CD4-positive, alpha-beta T cell treated with Interleukin-4 for 4 hours (primary cell): ENCODE data around the gene ANO9.
"Not testable (repeated sequence)": the region's sequence is repeated elsewhere in the genome, so short reads cannot be mapped to it uniquely, and the experiment has no call there.

ENCODE experiments used
- DNase-seq: peaks from one replicate; pipeline ENCODE4 v3.0.0-alpha.2; 2020

Gene ANO9

DNA sequence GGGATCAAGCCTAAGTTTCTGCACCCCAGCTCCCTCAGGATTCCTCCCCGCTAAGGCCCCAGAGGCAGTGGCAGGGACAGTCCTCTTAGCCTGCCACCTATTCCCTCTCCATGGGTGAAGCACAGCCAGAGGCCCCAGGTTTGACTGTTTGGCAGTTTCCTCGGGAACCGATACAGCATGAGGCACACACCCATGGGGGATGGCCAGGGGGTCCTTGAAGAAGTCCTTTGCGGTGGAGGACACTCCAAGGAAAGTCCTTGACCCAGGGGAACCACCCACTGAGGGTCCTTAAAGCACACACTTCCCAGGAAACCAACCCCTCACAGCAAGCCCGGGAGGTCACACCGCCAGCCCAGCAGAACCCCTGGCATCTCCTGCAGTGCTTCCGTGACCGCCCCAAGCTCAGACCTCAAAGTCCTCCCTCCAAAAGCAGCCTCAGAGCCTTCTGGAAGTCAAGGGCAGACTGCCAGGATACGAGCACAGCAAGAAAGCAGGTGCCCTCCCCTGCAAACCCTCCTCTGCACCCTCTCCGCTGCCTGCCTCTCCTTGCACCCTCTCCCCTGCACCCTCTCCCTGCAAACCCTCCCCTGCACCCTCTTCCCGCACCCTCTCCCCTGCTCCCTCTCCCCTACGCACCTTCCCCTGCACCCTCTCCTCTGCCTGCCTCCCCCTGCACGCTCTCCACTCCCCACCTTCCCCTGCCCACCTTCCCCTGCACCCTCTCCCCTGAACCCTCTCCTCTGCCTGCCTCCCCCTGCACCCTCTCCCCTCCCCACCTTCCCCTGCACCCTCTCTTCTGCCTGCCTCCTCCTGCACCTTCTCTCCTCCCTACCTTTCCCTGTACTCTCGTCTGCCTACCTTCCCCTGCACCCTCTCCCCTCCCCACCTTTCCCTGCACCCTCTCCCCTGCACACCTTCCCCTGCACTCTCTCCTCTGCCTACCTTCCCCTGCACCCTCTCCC is 28.4 kb downstream of the ANO9 start:
- no peak for DNase-seq

DNA sequence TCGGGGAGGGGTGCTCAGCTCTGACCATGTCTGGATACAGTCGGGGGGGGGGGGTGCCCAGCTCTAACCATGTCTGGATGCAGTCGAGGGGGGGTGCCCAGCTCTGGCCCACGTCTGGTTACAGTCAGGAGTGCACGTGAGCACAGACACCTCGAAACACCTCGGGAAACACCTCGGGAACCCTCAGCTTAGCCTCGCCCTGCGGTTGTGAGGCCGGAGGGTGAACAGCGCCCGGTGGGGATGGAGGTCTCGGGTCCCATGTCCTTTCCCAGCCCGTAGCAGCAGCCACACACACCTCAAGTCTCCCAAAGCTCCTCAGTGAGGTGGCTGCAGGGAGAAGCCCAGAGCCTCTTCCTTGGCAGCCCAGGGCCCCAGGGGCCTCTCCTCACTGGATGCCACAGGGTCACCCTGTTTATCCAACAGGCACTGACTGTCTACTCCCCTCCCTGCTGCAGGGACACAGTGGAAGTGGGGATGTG is 29.1 kb downstream of the ANO9 start:
- no peak for DNase-seq

DNA sequence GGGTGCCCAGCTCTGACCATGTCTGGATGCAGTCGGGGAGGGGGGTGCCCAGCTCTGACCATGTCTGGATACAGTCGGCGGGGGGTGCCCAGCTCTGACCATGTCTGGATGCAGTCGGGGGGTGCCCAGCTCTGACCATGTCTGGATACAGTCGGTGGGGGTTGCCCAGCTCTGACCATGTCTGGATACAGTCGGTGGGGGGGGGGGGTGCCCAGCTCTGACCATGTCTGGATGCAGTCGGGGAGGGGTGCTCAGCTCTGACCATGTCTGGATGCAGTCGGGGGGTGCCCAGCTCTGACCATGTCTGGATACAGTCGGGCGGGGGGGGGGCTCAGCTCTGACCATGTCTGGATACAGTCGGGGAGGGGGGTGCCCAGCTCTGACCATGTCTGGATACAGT is 30.3 kb downstream of the ANO9 start:
- not testable (repeated sequence) for DNase-seq

DNA sequence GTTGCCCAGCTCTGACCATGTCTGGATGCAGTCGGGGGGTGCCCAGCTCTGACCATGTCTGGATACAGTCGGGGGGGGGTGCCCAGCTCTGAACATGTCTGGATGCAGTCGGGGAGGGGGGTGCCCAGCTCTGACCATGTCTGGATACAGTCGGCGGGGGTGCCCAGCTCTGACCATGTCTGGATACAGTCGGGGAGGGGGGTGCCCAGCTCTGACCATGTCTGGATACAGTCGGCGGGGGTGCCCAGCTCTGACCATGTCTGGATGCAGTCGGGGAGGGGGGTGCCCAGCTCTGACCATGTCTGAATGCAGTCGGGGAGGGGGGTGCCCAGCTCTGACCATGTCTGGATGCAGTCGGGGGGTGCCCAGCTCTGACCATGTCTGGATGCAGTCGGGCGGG is 31.1 kb downstream of the ANO9 start:
- not testable (repeated sequence) for DNase-seq

DNA sequence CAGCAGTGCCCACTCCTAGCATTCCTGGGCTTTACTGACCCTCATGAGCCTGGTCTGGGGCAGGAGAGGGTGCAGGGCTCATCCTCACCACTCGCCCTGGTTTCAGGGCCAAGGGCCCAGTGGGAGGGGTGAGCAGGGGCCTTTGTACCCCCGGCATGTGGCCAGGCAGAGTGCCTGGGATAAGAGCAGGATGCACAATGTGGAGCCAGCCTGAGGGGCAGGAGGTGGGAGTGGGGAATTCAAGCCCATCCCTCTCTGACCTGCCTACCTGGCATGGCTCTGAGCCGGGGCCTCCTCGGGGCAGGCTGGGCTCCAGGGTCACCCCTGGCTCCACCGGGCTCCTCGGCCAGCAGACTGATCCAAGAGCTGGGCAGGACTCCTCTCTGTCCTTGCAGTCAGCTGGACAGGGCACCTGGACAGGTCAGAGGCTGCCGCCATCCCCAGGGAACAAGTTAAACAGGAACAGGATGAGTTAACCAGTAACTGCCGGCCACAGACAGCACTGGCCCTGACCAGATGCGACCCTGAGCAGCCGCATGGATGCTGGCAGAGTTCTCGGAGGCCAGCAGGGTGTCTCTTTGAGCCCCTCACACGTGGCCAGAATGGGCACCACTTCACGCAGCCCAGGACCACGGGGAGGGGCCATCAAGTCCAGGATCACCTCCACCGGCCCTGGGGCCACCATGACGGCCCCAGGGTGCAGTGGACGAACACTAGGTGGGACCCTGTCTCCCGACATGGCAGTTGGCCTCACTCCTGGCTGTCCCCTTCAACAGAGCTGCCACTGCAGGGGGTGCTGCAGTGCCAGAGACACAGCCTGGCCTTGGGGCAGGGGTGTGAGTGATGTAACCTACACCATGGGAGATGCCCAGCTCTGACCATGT is 32.0 kb downstream of the ANO9 start:
- no peak for DNase-seq

DNA sequence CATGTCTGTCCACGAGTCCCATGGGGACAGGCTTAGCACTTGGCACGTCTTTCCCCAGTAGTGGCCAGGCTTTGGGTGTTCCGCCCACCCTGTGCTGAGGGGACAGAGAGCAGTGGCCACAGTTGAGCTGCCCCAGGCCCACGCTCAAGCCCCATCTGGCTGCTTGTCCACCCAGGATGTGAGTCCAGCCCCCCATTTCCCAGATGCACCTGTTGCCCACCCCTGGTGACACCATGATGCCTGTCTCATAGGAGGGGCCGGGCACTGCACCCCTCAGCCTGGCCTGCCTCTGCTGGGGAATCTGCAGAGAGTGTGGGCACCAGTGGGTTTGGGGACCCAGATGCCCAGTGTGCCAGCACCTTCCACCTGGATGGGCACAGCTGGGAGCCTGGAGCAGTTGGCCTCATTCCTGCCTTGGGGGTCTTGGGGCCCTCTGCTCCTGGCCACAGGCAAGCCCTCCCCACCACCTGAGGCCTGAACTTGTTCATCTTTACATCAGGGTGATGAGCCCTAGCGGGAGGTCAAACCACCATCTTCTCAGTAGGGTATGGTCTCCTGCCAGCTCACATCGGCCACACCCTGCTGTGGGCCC is 32.7 kb downstream of the ANO9 start:
- no peak for DNase-seq

DNA sequence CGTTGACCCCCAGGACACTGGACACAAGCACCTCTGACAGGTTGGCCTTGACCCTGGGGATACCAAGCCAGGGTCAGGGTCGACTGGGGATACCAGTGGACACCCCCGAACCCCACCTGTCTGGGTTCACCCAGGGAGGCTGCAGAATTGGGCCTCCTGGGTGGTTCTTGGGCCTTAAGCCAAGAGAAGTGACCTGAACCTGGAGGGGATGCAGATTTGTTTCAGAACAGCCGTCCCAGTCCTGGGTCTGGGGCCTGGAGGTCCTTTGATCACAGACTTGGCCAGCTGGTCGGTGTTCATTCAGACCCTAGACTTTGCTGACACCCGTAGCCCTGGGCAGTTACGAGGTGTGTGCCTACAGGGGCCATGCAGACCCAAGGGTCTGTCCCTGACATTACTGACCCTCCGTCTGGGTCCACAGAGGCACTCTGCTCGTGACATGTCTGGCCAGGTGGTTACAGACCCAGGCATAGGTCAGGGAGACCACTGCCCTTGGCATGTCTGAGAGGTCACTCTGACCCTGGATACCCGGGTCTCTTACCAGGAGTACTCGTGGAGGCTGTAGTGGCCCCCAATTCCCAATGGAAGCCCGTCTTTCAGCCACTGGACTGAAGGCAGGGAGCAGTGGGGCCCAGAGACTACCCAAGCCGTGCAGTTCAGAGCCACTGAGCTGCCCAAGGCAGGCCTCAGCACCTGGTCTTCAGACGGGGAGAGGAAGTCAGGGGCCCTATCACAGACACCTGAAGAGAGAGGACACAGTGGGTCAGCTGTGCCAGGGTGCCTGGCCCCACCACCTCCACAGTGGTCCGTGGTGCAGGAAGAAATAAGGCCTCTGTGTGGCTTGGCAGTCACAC is 33.4 kb downstream of the ANO9 start:
- no peak for DNase-seq

DNA sequence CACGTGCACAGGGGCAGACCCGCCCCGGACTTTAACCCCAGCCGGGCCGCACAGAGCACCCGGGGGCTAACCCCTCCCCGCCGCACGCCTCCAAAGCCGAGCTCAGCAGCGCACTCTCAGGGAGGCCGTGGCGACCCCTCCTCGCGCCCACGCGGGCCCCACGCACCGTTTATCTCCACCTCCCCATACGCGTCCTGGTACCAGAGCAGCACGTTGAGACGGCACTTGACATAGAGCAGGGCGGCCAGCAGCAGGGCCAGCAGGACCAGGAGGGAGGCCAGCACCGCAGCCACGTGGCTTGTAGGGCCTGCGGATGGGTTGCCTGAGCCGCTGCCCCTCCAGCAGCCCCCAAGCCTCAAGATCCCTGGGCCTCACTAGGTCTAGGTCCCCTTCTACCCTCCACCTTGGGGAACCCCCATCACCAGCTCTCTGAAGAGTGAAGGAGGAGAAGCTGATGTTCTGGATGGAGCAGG is 34.1 kb downstream of the ANO9 start:
- no peak for DNase-seq

DNA sequence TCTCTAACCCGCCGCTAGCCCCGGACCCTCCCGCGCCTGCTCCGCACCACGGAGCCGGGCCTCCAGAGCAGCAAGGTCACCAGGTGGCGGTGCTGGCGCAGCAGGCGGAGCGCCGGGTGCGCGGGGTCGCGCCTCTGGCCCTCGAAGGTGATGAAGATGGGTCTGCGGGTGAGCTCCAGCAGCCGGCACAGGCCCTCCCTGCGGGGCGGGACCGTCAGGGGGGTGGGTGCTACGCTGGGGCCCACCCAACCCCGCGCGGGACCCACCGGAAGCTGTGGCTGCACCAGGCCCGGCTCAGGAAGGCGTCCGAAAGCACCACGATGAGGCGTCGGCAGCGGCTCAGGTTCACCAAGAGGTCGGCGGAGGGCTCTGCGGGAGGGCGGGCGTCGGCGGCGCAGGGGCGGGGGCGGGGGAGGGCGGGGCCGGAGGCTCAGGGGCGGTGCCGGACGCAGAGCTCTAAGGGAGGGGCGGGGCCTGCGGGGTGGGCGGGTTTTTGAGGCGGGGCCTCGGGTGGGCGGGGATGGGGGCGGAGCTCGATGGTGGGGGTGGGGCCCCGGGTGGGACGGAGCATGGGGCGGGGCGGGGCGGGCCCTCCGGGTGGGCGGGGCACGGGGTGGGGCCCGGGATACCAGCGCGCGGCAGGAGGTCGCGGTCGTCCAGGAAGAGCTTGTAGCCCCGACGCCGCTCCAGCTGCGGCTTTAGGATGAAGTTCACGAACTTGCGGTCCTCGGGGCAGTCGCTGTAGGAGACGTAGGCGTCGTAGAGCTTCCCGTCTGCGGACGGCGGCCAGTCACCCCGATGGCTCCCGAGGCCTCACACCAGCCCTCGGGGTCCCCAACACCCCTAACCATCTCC is 34.8 kb downstream of the ANO9 start:
- peak; percentile 94 for DNase-seq

DNA sequence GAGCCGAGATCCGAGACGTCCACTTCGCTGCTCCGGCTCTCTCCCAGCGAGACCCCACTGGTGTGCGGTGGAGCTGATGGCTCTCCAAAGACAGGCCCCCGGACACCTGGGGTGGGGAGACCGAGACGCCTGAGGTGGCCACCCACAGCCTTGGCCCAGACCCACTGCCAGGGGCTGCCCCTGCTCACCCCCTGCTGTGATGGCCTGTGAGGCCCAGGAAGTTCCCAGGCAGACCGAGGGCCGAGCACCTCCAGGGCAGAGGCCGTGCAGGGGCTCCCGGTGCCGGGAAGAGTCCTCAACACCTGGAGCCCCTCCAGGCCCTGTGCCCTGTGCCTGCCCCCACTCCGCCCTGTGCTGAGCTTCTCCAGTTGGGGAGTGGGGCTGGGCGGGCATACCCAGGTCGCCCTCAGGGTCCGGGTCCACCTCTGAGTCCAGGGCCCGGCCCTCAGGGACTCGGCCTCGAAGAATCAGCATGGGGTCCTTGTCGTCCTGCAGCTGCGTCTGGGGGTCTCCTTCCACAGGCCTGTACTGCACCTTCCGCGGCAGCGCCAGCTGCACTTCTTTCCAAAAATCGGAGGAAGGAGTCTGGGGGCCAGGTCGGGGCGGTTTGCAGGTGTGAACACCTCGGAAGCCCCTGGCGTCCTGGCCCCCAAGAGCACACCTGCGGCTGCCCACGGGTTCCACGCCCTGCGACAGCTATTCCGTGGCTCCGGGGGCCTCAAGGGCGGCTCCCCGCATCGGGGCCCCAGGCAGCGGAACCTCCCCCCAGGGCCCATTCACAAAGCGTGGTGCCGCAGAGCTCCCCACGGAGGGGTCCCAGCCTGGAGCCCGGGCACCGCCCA is 35.6 kb downstream of the ANO9 start:
- no peak for DNase-seq

DNA sequence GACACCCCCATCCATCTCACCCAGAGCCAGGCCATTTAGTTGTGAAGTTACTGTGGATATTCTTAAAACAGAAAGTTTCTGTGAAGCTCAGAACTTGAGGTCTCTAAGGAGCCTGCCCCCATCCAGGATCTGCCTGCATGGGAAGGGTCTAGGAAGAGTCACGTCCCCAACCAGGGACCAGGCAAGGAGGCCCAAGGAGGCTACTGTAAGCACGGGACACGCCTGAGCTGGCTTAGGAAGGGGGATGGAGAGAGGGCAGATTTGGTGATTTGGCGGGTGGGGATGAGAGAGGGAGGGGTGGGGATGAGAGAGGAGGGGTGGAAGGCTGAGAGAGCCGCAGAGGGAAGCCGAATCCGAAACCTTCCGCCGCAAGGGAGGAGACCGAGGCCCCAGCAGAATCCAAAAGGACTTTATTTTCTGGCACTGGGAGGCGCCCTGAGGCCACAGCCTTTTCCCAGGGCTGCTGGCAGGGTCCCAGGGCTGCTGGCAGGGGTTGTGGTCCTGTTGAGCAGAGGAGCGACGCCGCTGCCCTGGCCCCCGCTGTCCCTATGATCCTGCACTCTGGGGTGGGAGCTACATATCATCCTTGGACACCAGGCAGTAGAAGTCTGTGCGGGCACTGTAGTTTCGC is 36.4 kb downstream of the ANO9 start:
- DNase-seq = no peak

DNA sequence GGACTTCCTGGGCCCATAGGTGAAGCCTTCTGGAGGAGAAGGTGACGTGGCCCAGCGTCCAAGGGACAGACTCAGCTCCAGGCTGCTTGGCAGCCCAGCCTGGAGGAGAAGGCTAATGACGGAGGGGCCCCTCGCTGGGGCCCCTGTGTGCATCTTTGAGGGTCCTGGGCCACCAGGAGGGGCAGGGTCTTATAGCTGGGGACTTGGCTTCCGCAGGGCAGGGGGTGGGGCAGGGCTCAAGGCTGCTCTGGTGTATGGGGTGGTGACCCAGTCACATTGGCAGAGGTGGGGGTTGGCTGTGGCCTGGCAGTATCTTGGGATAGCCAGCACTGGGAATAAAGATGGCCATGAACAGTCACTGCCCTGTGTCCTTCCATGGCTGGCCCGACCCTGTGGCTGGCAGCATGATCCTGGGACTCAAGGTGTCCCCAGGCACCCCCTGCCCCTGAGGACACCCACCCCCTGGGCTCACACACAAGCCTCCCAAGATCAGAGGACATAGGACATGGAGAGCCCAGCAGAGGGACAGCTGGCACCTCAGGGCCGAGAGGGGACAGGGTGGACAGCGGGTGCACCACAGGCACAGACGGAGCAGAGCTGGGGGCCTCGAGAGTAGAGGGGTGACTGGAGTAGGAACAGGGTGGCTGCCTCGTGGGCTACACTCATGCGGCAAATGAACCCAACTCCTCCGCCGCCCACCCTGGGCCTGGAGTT is 37.1 kb downstream of the ANO9 start:
- DNase-seq = no peak

DNA sequence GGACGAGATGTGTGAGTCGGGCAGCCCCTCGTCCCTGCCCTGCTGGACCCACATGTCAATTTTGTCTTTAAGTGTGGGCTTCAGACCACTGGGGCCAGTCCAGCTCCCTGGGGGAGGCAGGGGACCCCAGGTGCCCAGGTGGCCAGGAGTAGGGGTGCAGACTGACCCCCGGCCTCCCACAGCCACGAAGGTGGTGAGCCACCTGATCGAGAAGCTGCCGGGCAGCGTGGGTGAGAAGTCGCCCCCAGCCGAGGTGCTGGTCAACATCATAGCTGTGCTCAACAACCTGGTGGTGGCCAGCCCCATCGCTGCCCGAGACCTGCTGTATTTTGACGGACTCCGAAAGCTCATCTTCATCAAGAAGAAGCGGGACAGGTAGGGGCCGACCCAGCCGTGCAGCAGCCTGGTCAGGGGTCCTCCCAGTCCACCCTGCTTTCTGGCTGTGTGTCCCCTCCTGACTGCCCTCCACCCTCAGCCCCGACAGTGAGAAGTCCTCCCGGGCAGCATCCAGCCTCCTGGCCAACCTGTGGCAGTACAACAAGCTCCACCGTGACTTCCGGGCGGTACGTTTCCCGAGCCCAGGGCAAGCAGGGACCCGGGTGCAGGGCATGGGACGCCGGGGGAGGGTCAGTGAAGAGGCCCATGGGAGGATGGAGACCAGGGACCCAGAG is 37.9 kb downstream of the ANO9 start:
- no peak for DNase-seq

DNA sequence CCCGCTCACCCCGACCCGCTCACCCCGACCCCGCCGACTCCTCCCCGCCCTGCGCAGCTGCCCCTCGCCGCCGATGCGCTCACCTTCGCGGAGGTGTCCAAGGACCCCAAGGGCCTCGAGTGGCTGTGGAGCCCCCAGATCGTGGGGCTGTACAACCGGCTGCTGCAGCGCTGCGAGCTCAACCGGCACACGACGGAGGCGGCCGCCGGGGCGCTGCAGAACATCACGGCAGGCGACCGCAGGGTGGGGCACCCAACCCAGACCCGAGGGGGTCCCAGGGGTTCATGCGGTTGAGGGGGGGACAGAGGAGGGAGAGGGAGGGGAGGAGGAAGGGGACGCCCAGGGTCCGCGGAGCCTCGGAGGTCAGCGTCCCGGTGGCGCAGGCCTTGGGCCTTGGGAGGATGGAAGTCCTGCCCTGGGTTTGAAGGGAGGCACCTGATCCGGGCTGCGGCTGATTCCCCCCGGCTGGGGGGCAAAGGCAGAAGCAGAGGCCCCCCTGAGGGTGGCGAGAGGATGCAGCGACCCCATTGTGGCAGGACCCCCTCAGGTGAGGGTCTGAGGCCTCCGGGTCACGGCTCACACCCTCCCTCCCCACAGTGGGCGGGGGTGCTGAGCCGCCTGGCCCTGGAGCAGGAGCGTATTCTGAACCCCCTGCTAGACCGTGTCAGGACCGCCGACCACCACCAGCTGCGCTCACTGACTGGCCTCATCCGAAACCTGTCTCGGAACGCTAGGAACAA is 38.6 kb downstream of the ANO9 start:
- no peak for DNase-seq

DNA sequence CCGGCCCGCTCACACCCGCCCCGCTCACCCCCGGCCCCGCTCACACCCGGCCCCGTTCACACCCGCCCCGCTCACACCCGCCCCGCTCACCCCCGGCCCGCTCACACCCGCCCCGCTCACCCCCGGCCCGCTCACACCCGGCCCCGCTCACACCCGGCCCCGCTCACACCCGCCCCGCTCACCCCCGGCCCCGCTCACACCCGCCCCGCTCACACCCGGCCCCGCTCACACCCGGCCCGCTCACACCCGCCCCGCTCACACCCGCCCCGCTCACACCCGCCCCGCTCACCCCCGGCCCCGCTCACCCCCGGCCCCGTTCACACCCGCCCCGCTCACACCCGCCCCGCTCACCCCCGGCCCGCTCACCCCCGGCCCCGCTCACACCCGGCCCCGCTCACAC is 40.6 kb downstream of the ANO9 start:
- DNase-seq = not testable (repeated sequence)

DNA sequence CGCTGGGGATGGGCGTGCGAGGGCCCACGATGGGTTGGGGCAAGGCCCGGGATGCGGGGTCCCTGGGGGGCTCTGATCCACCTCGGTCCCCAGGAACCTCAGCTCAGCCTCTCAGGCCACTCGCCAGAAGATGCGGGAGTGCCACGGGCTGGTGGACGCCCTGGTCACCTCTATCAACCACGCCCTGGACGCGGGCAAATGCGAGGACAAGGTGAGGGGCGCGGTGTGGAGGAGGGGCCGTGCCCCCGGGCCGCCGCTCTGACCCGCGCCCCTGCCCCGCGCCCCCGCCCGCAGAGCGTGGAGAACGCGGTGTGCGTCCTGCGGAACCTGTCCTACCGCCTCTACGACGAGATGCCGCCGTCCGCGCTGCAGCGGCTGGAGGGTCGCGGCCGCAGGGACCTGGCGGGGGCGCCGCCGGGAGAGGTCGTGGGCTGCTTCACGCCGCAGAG is 41.5 kb downstream of the ANO9 start:
- DNase-seq = no peak

DNA sequence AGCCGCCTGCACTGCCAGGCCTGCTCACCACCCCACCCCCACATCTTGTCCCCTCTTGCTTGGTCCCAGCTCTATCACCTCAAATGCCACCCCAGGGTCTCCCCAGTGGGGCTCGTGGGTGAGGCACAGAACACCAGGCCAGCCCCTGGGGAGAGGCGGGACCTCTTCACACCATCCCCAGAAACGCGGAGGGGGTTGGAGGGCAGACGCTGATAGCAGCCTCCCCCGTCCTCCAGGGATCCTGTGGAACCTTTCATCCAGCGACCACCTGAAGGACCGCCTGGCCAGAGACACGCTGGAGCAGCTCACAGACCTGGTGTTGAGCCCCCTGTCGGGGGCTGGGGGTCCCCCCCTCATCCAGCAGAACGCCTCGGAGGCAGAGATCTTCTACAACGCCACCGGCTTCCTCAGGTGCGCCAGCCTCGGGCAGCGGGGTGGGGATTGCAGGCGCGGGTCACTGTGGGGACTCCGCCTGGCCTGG is 42.0 kb downstream of the ANO9 start:
- DNase-seq = no peak
